Colonic mucosa (tissue), 4 donors: ENCODE data around the gene FOXO6. TPM values are rescaled to one million over a fixed set of nuclear protein-coding genes. Genes with fewer than 3 reads are reported as not detected.
A peak's percentile ranks its signal among the peaks of the same experiment; 100 is the strongest.

Experiments
- DNase-seq: peaks from one replicate; pipeline ENCODE4 v3.0.0-alpha.2; 2020
- H3K27ac ChIP-seq: fragments of 200-600 bp; one replicate; pipeline ENCODE4 v1.8.0; 2021
- H3K27me3 ChIP-seq: fragments of 200-600 bp; one replicate; pipeline ENCODE4 v1.8.0; 2021
- H3K36me3 ChIP-seq: fragments of 200-600 bp; one replicate; pipeline ENCODE4 v1.8.0; 2021
- H3K4me1 ChIP-seq: fragments of 200-600 bp; one replicate; pipeline ENCODE4 v1.8.0; 2021; ENCODE audit warnings: mild to moderate bottlenecking
- H3K4me3 ChIP-seq: fragments of 200-600 bp; one replicate; pipeline ENCODE4 v1.8.0; 2021
- H3K9ac ChIP-seq, 2 donors: one replicate each; pipeline ENCODE4 v1.7.0; 2013; ENCODE audit warnings: control low read depth in 2 of 2, low read depth in 2 of 2, low read length in 2 of 2
- H3K9me3 ChIP-seq: fragments of 200-600 bp; one replicate; pipeline ENCODE4 v1.8.0; 2021
- CTCF ChIP-seq: fragments of 200-600 bp; IDR thresholded peaks from one replicate; pipeline ENCODE4 v1.8.0; 2022; ENCODE audit warnings: antibody characterized with exemption, mild to moderate bottlenecking
- intact Hi-C: fragments of 100-400 bp; cut with DNase I; formaldehyde crosslinking; loops from one replicate; pipeline ENCODE4 v1.14.1; 2022
- total RNA-seq, 2 donors: library from RNA; stranded (reverse); fragmentation: NEBNext Ultra II Directional in 1 of 2; extraction: Animal tissue kit (Norgen Biotek cat#: 25700) in 1 of 2; gene quantifications; one replicate each; pipeline ENCODE4 v1.2.1, GENCODE V29; 2021
- donor health status: healthy.
- donor health status: DM: no; HTN: no; CAD: no.
- donor health status: DM: no; HTN: no; CAD: no.

FOXO6 gene
- total RNA-seq, 2 donors from 2014 or later: 0.56 to 0.59 TPM

- Histone ChIP-seq H3K4me1 (no peaks in the 10 kb centered on the region), H3K4me3 (no peak overlapping the region), H3K9ac (peak overlapping the region in 1 of 2 donors; percentile 35), H3K27ac (no peak overlapping the region), H3K27me3 (no peaks in the 10 kb centered on the region), H3K9me3 (no peaks in the 10 kb centered on the region), H3K36me3 (no peaks in the 10 kb centered on the region)
- DNase-seq: no peak
- TF ChIP-seq CTCF: no peak
- intact Hi-C loops: no loop called here
Observed at GRCh38 chr1:41399145-41399795, 38.0 kb downstream of the FOXO6 start.

- no peaks in the 10 kb centered on the region for H3K4me1 ChIP-seq
- H3K27me3 ChIP-seq: no peaks in the 10 kb centered on the region
- no peaks in the 10 kb centered on the region for H3K9me3 ChIP-seq
- H3K27ac ChIP-seq: no peak overlapping the region
- intact Hi-C loops: no loop called here
- H3K4me3 ChIP-seq: no peak overlapping the region
- DNase-seq: no peak
- H3K36me3 ChIP-seq: no peaks in the 10 kb centered on the region
- TF ChIP-seq CTCF: no peak
- no peak overlapping the region for H3K9ac ChIP-seq
Observed at GRCh38 chr1:41400225-41400624, 39.0 kb downstream of the FOXO6 start.

GRCh38 chr1:41401899-41402298 lies 40.7 kb downstream of the FOXO6 start:
- no peak overlapping the region for H3K4me3 ChIP-seq
- no peak overlapping the region for H3K27ac ChIP-seq
- no peaks in the 10 kb centered on the region for H3K36me3 ChIP-seq
- no peaks in the 10 kb centered on the region for H3K27me3 ChIP-seq
- no peaks in the 10 kb centered on the region for H3K9me3 ChIP-seq
- TF ChIP-seq CTCF: no peak
- H3K4me1 ChIP-seq: no peaks in the 10 kb centered on the region
- H3K9ac ChIP-seq: no peak overlapping the region
- no peak for DNase-seq
- intact Hi-C loops: no loop called here

- TF ChIP-seq CTCF: no peak
- Histone ChIP-seq H3K9me3 (no peaks in the 10 kb centered on the region), H3K27ac (no peak overlapping the region), H3K9ac (no peak overlapping the region), H3K36me3 (no peaks in the 10 kb centered on the region), H3K4me3 (no peak overlapping the region), H3K4me1 (no peaks in the 10 kb centered on the region), H3K27me3 (no peaks in the 10 kb centered on the region)
- DNase-seq: no peak
- intact Hi-C loops: no loop called here
Observed at GRCh38 chr1:41404308-41404761, 43.1 kb downstream of the FOXO6 start.

GRCh38 chr1:41407664-41408252 lies 46.5 kb downstream of the FOXO6 start:
- Histone ChIP-seq H3K4me3 (no peak overlapping the region), H3K27me3 (no peaks in the 10 kb centered on the region), H3K4me1 (no peaks in the 10 kb centered on the region), H3K9me3 (no peaks in the 10 kb centered on the region), H3K27ac (no peak overlapping the region), H3K36me3 (no peaks in the 10 kb centered on the region), H3K9ac (no peak overlapping the region)
- intact Hi-C loops: no loop called here
- no peak for DNase-seq
- no peak for TF ChIP-seq CTCF
